Peyer's patch (tissue), 4 donors: Measurements from ENCODE around the gene CSPG4. TPM values are rescaled to one million over a fixed set of nuclear protein-coding genes. Genes with fewer than 3 reads are reported as not detected.
"Not testable (repeated sequence)": the region's sequence is repeated elsewhere in the genome, so short reads cannot be mapped to it uniquely, and the experiment has no call there.

Experiments
- DNase-seq, 3 donors: peaks; one replicate each; pipeline ENCODE4 v3.0.0-alpha.2; 2017 to 2019
- H3K27ac ChIP-seq, 4 donors: fragments of 200-600 bp; sonication (generic); one replicate each; pipeline ENCODE4 v1.5.1; 2016 to 2019
- H3K27me3 ChIP-seq, 2 donors: fragments of 200-600 bp; sonication (generic); one replicate each; pipeline ENCODE4 v1.5.1; 2019
- H3K36me3 ChIP-seq, 3 donors: fragments of 200-600 bp; sonication (generic); one replicate each; pipeline ENCODE4 v1.5.1; 2016 to 2019
- H3K4me1 ChIP-seq, 4 donors: fragments of 200-600 bp; sonication (generic); one replicate each; pipeline ENCODE4 v1.5.1; 2016 to 2019
- H3K4me3 ChIP-seq, 4 donors: fragments of 200-600 bp; sonication (generic); 1 replicate in 3 of 4; 2 replicates in 1 of 4; pipeline ENCODE4 v1.5.1; 2016 to 2019; ENCODE audit warnings: mild to moderate bottlenecking in 1 of 4
- H3K9me3 ChIP-seq, 4 donors: fragments of 200-600 bp; sonication (generic); one replicate each; pipeline ENCODE4 v1.5.1; 2016 to 2019; ENCODE audit warnings: mild to moderate bottlenecking in 1 of 4
- POLR2A ChIP-seq, 2 donors: fragments of 450-650 bp; IDR thresholded peaks; one replicate each; pipeline ENCODE4 v1.5.1; 2017; ENCODE audit warnings: antibody characterized with exemption in 2 of 2, mild to moderate bottlenecking in 2 of 2, moderate library complexity in 2 of 2
- total RNA-seq, 4 donors: library from RNA; depleted of rRNA; stranded (reverse); fragments of >200 nt; gene quantifications; one replicate each; pipeline ENCODE4 v1.1.0, GENCODE V29; 2016
- TF ChIP-seq, protein P1 (sequence below), 6 experiments: fragments of 450-650 bp in 4 of 6; fragments of 200-600 bp in 2 of 6; sonication (generic) in 1 of 6; IDR thresholded peaks; one replicate each; pipeline ENCODE4 v1.5.1; 2017 to 2019; ENCODE audit warnings: antibody characterized with exemption in 6 of 6, mild to moderate bottlenecking in 3 of 6, moderate library complexity in 1 of 6

CSPG4 gene
- total RNA-seq, 4 donors from 2014 or later, result 2.8 to 15.7 (median 6.3) TPM

GRCh38 chr15:75637245-75638009 lies 75.2 kb downstream of the CSPG4 start:
- DNase-seq, result no peak
- Histone ChIP-seq H3K27me3 (no peaks in the 10 kb centered on the region), H3K4me3 (peak overlapping the region in 1 of 4 donors; percentile 81), H3K27ac (peak overlapping the region in 2 of 4 donors; percentile 94 to 97), H3K9me3 (no peaks in the 10 kb centered on the region), H3K36me3 (no peaks in the 10 kb centered on the region), H3K4me1 (peaks cover 0 to 35% (median 15%) of the 10 kb centered on the region in 4 donors)
- TF ChIP-seq, protein P1, sequence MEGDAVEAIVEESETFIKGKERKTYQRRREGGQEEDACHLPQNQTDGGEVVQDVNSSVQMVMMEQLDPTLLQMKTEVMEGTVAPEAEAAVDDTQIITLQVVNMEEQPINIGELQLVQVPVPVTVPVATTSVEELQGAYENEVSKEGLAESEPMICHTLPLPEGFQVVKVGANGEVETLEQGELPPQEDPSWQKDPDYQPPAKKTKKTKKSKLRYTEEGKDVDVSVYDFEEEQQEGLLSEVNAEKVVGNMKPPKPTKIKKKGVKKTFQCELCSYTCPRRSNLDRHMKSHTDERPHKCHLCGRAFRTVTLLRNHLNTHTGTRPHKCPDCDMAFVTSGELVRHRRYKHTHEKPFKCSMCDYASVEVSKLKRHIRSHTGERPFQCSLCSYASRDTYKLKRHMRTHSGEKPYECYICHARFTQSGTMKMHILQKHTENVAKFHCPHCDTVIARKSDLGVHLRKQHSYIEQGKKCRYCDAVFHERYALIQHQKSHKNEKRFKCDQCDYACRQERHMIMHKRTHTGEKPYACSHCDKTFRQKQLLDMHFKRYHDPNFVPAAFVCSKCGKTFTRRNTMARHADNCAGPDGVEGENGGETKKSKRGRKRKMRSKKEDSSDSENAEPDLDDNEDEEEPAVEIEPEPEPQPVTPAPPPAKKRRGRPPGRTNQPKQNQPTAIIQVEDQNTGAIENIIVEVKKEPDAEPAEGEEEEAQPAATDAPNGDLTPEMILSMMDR (IDR thresholded peaks at IDR 0.05), result no peak
- no peak for TF ChIP-seq POLR2A (IDR thresholded peaks at IDR 0.05)

GRCh38 chr15:75636026-75636425 lies 76.6 kb downstream of the CSPG4 start:
- Histone ChIP-seq H3K4me1 (peaks cover 0 to 32% (median 15%) of the 10 kb centered on the region in 4 donors), H3K9me3 (no peaks in the 10 kb centered on the region), H3K27ac (no peak overlapping the region), H3K4me3 (no peak overlapping the region), H3K36me3 (no peaks in the 10 kb centered on the region), H3K27me3 (no peaks in the 10 kb centered on the region)
- no peak for DNase-seq
- no peak for TF ChIP-seq POLR2A (IDR thresholded peaks at IDR 0.05)
- TF ChIP-seq, protein P1 (IDR thresholded peaks at IDR 0.05), result no peak

GRCh38 chr15:75633922-75634321 lies 78.7 kb downstream of the CSPG4 start:
- not testable (repeated sequence) for DNase-seq, H3K27me3 ChIP-seq, H3K36me3 ChIP-seq, H3K27ac ChIP-seq, H3K4me3 ChIP-seq, H3K9me3 ChIP-seq
- peaks cover 0 to 28% (median 12%) of the 10 kb centered on the region in 4 donors for H3K4me1 ChIP-seq

DNA sequence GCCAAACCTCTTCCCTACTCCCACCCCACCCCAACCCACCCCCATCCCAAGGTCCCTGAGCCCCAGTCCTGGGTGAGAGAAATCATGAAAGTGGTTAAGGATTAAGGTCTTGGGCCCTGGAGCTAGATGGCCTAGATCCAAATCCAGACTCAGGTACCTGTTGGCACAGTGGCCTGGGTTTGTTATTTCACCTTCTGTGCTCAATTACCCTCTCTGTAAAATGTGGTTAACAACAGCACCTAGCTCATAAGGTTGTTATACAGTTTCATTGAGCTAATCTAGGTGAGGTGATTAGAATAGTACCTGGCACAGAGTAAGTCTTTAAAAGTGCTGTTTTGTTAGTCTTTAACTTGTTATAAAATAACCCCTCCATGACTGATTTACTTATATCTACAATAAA lies 80.7 kb downstream of the CSPG4 start:
- H3K4me3 ChIP-seq, result no peak overlapping the region
- TF ChIP-seq POLR2A (IDR thresholded peaks at IDR 0.05), result no peak
- TF ChIP-seq, protein P1 (IDR thresholded peaks at IDR 0.05), result no peak
- H3K36me3 ChIP-seq, result no peaks in the 10 kb centered on the region
- peaks cover 0 to 8% (median 0%) of the 10 kb centered on the region in 4 donors for H3K4me1 ChIP-seq
- no peak for DNase-seq
- H3K9me3 ChIP-seq, result no peaks in the 10 kb centered on the region
- no peak overlapping the region for H3K27ac ChIP-seq
- H3K27me3 ChIP-seq, result no peaks in the 10 kb centered on the region

GRCh38 chr15:75625542-75626347 lies 86.9 kb downstream of the CSPG4 start, which contains the start of gene SNUPN:
Gene SNUPN, minus strand, starts transcription at chr15:75625725. Its CDS starts 4,674 bp downstream, at chr15:75621051.
- DNase-seq, result peak; percentile 94 to 98 (median 97)
- no peaks in the 10 kb centered on the region for H3K9me3 ChIP-seq
- no peaks in the 10 kb centered on the region for H3K36me3 ChIP-seq
- H3K27ac ChIP-seq, result peak within 1 kb of the TSS; percentile 91 to 97 (median 93)
- TF ChIP-seq, protein P1 (IDR thresholded peaks at IDR 0.05), result peak in 1 of 6 experiments; percentile 13
- TF ChIP-seq POLR2A (IDR thresholded peaks at IDR 0.05), result peak; percentile 16 to 28
- H3K4me3 ChIP-seq, result peak within 1 kb of the TSS; percentile 88 to 93 (median 92)
- H3K27me3 ChIP-seq, result no peaks in the 10 kb centered on the region
- H3K4me1 ChIP-seq, result peaks cover 0 to 19% (median 0%) of the 10 kb centered on the region in 4 donors

Other genes starting within 250 kb of the CSPG4 start
- gene PTPN9, start 133.5 kb downstream of the CSPG4 start, total RNA-seq, result 10 to 100 TPM; 17.3 to 33.0 (median 28.5) TPM
- gene SNUPN, start 87.1 kb downstream of the CSPG4 start, total RNA-seq, result 10 to 100 TPM; 11.5 to 32.2 (median 17.4) TPM
- gene IMP3, start 72.6 kb downstream of the CSPG4 start, total RNA-seq, result 100 to 1,000 TPM in 3 of 4 donors, 10 to 100 TPM in 1; 96.8 to 133 (median 124) TPM
- gene SNX33, start 64.9 kb downstream of the CSPG4 start, total RNA-seq, result 10 to 100 TPM; 35.5 to 53.7 (median 49.5) TPM
- 10 to 100 TPM in 2 of 4 donors, 1 to 10 TPM in 2; 9.3 to 52.0 (median 12.2) TPM for gene UBE2Q2, start 130.6 kb upstream of the CSPG4 start, total RNA-seq
- gene FBXO22, start 191.0 kb upstream of the CSPG4 start, total RNA-seq, result 10 to 100 TPM in 3 of 4 donors, 1 to 10 TPM in 1; 8.3 to 21.4 (median 19.4) TPM